ENCODE measurements around the gene EME1. TPM values are rescaled to one million over a fixed set of nuclear protein-coding genes. Genes with fewer than 3 reads are reported as not detected.

EME1 gene
- total RNA-seq (2022; extraction: Qiagen RNA extraction; ENCODE audit: low read depth): 12.7 to 15.9 TPM (median 14.4 TPM) in 5 replicates

GRCh38 chr17:50372758-50373556, at the start of gene EME1, which contains the start of gene MRPL27:
TSS of gene EME1 (plus strand) at chr17:50373229. CDS start at chr17:50375209, 1,980 bp downstream.
TSS of gene MRPL27 (minus strand) at chr17:50373184. CDS start at chr17:50373170, 14 bp downstream.

GRCh38 chr17:50345432-50346312, 27.4 kb upstream of the EME1 start, which contains the start of gene XYLT2:
TSS of gene XYLT2 (plus strand) at chr17:50346126. CDS start at chr17:50346141, 15 bp downstream.

DNA sequence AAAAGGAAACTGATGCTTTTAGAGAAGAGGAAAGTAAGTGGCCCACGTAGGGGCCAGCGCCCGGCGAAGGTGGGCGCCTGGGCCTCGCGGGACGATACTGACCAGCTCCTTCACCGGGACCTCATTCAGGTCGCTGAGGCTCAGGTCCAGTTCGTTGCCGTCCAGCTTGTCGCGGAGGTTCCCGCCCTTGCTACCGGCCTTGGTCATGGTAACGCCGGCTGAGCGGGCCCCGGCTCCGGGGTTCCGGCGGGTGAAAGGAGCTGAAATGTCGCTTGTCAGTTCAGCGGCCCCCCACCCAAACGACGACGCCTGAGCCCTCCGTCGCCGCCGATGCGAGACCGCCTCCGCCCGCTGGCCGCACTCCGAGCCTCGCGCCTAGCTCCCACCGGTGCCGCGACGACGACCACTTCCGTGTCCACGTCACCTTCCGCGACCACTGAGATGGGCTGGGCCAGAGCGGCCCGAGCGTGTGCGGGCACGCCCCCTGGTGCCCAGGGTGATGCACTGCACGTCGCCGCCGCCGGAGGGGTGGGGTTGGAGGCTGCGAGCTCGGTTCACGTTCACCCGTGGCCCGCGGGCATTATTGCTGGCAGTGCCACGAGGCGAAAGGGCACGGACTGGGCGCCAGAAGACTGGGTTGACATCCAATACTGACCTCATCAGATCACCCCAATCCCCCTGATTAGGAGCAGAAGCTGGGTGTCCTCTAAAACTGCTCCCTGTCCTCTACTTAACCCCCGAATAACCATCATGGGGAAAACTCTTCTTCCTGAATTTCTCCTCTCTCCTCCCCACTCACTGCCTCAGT, 24.3 kb downstream of the EME1 start, which contains the start of gene LRRC59:
Gene LRRC59, minus strand, starts transcription at position 413 of the 808 bp plus-strand sequence. Its CDS starts 206 bp downstream, at position 207.

DNA sequence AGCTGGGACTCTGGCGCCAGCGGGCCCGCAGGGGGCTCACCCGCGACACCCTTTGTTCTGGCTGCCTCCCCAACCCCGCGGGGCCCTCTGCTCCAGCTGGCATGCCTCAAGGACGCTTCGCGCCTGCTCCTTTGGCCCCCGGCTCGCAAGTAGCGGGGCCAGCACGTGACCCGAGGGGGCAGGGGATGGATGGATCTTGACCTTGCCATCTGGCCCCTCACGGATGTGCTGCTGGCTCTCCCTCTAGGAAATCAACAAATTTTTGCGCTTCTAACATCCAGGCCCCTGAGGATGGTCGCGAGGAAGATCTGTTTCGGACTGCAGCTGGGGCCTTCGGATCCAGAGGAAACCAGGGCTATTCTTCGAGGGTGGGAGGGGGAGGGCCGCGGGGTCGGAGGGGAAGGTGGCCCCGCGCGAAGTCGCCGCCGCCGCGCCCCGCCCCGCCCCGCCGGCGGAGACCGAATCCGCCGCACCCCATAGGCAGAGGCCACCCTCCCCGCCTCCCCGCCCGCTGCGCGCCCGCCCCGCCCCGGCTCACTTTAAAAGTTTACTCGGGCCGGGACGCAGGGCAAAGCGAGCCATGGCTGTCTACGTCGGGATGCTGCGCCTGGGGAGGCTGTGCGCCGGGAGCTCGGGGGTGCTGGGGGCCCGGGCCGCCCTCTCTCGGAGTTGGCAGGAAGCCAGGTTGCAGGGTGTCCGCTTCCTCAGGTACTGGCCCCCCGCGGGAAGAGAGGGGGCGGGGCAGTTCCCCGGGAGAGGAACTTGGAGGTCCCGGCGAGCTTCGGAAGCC, 52.8 kb downstream of the EME1 start, which contains the start of gene ACSF2:
Gene ACSF2, plus strand, starts transcription at position 537 of the 790 bp plus-strand sequence. Its CDS starts 44 bp downstream, at position 581.

Other genes starting within 250 kb of the EME1 start
- 0.23 to 0.68 TPM (median 0.32 TPM) in 5 replicates for gene SAMD14, start 243.1 kb upstream of the EME1 start, total RNA-seq (2022; extraction: Qiagen RNA extraction; ENCODE audit: low read depth)
- 39.3 to 55.0 TPM (median 50.7 TPM) in 5 replicates for gene PPP1R9B, start 222.6 kb upstream of the EME1 start, total RNA-seq (2022; extraction: Qiagen RNA extraction; ENCODE audit: low read depth)
- gene SGCA, start 207.2 kb upstream of the EME1 start, total RNA-seq (2022; extraction: Qiagen RNA extraction; ENCODE audit: low read depth): 1.3 to 1.9 TPM (median 1.7 TPM) in 5 replicates
- 6.1 to 9.5 TPM (median 7.9 TPM) in 5 replicates for gene COL1A1, start 171.6 kb upstream of the EME1 start, total RNA-seq (2022; extraction: Qiagen RNA extraction; ENCODE audit: low read depth)
- gene TMEM92, start 98.8 kb upstream of the EME1 start, total RNA-seq (2022; extraction: Qiagen RNA extraction; ENCODE audit: low read depth): 18.0 to 31.0 TPM (median 24.0 TPM) in 5 replicates
- gene XYLT2, start 27.1 kb upstream of the EME1 start, total RNA-seq (2022; extraction: Qiagen RNA extraction; ENCODE audit: low read depth): 18.1 to 24.4 TPM (median 22.6 TPM) in 5 replicates
- 135 to 155 TPM (median 143 TPM) in 5 replicates for gene MRPL27, start within 50 bp of the EME1 start, total RNA-seq (2022; extraction: Qiagen RNA extraction; ENCODE audit: low read depth)
- gene LRRC59, start 24.3 kb downstream of the EME1 start, total RNA-seq (2022; extraction: Qiagen RNA extraction; ENCODE audit: low read depth): 235 to 249 TPM (median 243 TPM) in 5 replicates
- 10.3 to 15.4 TPM (median 13.6 TPM) in 5 replicates for gene ACSF2, start 53.0 kb downstream of the EME1 start, total RNA-seq (2022; extraction: Qiagen RNA extraction; ENCODE audit: low read depth)
- gene CHAD, start 95.7 kb downstream of the EME1 start, total RNA-seq (2022; extraction: Qiagen RNA extraction; ENCODE audit: low read depth): not detected in 5 replicates
- gene RSAD1, start 105.6 kb downstream of the EME1 start, total RNA-seq (2022; extraction: Qiagen RNA extraction; ENCODE audit: low read depth): 26.5 to 36.3 TPM (median 32.8 TPM) in 5 replicates
- gene MYCBPAP, start 135.2 kb downstream of the EME1 start, total RNA-seq (2022; extraction: Qiagen RNA extraction; ENCODE audit: low read depth): 0.35 to 0.60 TPM (median 0.39 TPM) in 5 replicates
- 0.17 to 0.78 TPM (median 0.23 TPM) in 5 replicates for gene EPN3, start 159.5 kb downstream of the EME1 start, total RNA-seq (2022; extraction: Qiagen RNA extraction; ENCODE audit: low read depth)
- gene SPATA20, start 173.9 kb downstream of the EME1 start, total RNA-seq (2022; extraction: Qiagen RNA extraction; ENCODE audit: low read depth): 68.4 to 89.0 TPM (median 81.4 TPM) in 5 replicates
- gene CACNA1G, start 187.5 kb downstream of the EME1 start, total RNA-seq (2022; extraction: Qiagen RNA extraction; ENCODE audit: low read depth): 3.4 to 5.3 TPM (median 4.6 TPM) in 5 replicates

Data from A549 treated with GW870086 at 1 μM for 4 hours (cell line).